ENCODE data around the gene PSMD14.
A peak's percentile ranks its signal among the peaks of the same experiment; 100 is the strongest.

Gene PSMD14

GRCh38 chr2:161430386-161430785, 122.2 kb downstream of the PSMD14 start:
- no peak for TF ChIP-seq CTCF (IDR thresholded peaks at IDR 0.05; ENCODE audit: insufficient read depth, low read depth, low read length, missing control alignments)
- no peak overlapping the region for H3K4me3 ChIP-seq (ENCODE audit: low read length)
- DNase-seq (ENCODE audit: low read depth), result no peak

- no peak for TF ChIP-seq CTCF (IDR thresholded peaks at IDR 0.05; ENCODE audit: insufficient read depth, low read depth, low read length, missing control alignments)
- no peak for DNase-seq (ENCODE audit: low read depth)
- no peak overlapping the region for H3K4me3 ChIP-seq (ENCODE audit: low read length)
These were observed 123.9 kb downstream of the PSMD14 start for GRCh38 chr2:161432107-161432506.

- no peak for DNase-seq (ENCODE audit: low read depth)
- H3K4me3 ChIP-seq (ENCODE audit: low read length), result no peak overlapping the region
- TF ChIP-seq CTCF (IDR thresholded peaks at IDR 0.05; ENCODE audit: insufficient read depth, low read depth, low read length, missing control alignments), result no peak
These were observed 125.9 kb downstream of the PSMD14 start for GRCh38 chr2:161434118-161434517.

- peak; percentile 89 for DNase-seq (ENCODE audit: low read depth)
- H3K4me3 ChIP-seq (ENCODE audit: low read length), result no peak overlapping the region
- no peak for TF ChIP-seq CTCF (IDR thresholded peaks at IDR 0.05; ENCODE audit: insufficient read depth, low read depth, low read length, missing control alignments)
These were observed 128.2 kb downstream of the PSMD14 start for GRCh38 chr2:161436411-161436810.

GRCh38 chr2:161438598-161438997, 130.4 kb downstream of the PSMD14 start:
- no peak for TF ChIP-seq CTCF (IDR thresholded peaks at IDR 0.05; ENCODE audit: insufficient read depth, low read depth, low read length, missing control alignments)
- DNase-seq (ENCODE audit: low read depth), result no peak
- H3K4me3 ChIP-seq (ENCODE audit: low read length), result no peak overlapping the region

GRCh38 chr2:161445097-161445496, 136.9 kb downstream of the PSMD14 start:
- H3K4me3 ChIP-seq (ENCODE audit: low read length), result no peak overlapping the region
- no peak for DNase-seq (ENCODE audit: low read depth)
- TF ChIP-seq CTCF (IDR thresholded peaks at IDR 0.05; ENCODE audit: insufficient read depth, low read depth, low read length, missing control alignments), result no peak

GRCh38 chr2:161448431-161448830, 140.2 kb downstream of the PSMD14 start:
- H3K4me3 ChIP-seq (ENCODE audit: low read length), result no peak overlapping the region

More at GRCh38 chr2:161448431-161448830, 140.2 kb downstream of the PSMD14 start:
- DNase-seq (ENCODE audit: low read depth), result no peak
- TF ChIP-seq CTCF (IDR thresholded peaks at IDR 0.05; ENCODE audit: insufficient read depth, low read depth, low read length, missing control alignments), result no peak

Measured in epithelial cell of esophagus (primary cell).